Astrocyte of the hippocampus (primary cell): Measurements from ENCODE around the gene MMP19.
"Not testable (repeated sequence)": the region's sequence is repeated elsewhere in the genome, so short reads cannot be mapped to it uniquely, and the experiment has no call there.

ENCODE experiments used
- DNase-seq: peaks from one replicate; pipeline ENCODE4 v3.0.0; 2011; ENCODE audit warnings: low read depth, low spot score

MMP19 gene

GRCh38 chr12:55843431-55843830, 695 bp upstream of the MMP19 start:
- no peak for DNase-seq

DNA sequence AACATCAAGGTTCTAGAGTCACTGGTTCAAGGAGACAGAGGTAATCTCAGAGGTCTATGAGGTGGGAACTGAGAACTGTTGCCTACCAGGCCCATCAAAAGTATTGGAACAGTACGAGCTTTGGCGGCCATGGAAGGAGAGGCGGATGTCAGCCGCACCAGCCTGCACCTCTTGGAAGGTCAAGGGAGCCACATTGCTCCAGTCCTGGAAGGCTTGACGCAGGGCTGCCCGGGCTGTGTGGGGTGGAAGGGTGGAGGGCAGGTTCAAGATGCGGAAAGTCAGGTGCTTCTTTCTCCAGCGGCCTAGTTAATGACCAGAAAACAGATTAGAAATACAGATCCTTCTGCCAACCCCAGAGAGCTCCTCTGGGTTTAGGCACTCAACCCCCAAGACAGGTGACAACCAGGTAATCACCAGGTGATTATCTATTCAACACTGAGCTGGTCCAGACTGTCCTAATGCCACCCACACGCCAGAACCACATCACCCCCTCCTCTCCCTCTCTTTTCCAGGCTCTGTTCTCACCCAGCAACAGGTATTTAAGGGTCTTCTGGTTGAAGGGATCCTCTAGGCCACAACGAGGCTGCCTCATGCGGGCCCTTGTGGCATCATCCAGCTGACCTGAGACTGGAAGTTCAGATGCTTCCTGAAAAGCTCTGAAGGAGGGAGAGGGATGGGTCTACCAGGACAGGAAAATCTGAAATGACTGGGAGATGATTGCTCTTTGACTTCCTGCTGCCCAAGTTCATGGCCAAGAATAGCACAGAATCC, 2.0 kb downstream of the MMP19 start:
- DNase-seq: no peak

DNA sequence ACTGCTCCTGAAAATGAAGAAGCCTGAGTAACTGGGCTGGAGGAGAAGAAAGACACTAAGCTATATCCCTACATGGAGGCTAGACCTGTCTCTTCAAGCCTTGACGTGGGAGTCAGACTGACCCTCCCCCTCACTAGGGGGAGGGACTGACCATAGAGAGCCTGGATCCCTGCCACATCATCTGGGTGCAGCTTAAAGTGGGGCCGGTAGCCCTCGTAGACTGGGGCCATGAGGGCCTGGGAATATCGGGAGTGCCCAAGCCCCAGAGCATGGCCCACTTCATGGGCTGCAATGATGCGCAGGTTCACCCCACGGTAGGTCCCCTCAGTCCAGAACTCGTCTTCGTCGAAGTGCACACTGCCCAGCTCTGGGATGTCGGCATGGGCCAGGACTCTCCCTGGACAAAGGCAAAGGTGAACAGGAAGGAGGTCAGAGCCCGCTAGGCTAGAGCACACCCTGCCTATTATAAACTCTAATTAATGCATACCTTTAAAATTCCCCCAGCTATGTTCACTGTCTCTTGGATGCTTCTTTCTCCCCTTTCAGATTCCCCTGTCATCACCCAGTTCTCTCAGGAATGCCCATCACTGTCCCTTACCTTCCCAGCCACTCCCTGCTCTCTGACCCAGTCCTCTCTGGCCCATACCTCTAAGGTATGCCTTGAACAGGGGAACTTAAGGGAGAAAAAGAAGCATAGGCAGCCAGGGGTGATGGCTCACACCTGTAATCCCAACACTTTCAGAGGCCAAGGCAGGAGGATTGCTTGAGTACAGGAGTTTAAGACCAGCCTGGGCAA, 3.2 kb downstream of the MMP19 start:
- DNase-seq: no peak

- DNase-seq: no peak
Measured at GRCh38 chr12:55838361-55838760, 4.4 kb downstream of the MMP19 start.

DNA sequence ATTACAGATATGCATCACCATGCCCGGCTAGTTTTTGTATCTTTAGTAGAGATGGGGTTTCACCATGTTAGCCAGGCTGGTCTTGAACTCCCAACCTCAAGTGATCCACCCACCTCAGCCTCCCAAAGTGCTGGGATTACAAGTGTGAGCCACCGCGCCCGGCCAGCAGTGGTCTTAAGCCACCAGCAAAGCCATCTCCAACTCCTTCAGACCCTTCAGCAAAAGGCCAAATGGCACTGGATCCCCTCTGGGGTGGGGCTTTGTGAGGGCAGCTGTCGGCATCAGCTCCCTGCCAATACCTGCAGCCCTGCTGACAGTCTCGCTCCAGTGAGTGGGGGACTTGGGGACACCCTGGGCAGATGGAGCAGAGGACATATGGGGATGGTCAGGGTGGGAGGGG, 8.3 kb downstream of the MMP19 start:
- DNase-seq: not testable (repeated sequence)

- DNase-seq: no peak
Measured at GRCh38 chr12:55833056-55833455, 9.7 kb downstream of the MMP19 start.

DNA sequence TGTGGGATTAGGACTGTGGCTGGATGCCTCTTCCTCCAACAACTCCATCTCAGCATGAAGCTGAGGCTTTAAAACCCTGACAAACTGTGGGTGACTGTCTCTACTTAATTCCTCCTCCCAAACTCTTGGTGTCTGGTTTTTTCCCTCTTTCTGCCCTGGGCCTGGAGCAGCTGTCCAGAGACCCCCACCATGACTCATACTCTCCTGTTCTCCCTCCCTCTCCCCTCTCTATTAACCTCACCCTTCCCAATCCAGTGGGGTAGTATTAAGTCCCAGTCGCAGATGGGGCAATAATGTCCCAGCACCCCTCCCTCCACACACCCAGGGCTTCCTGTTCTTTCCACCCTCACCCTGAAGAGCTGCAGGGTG, 11.3 kb downstream of the MMP19 start:
- no peak for DNase-seq

GRCh38 chr12:55830601-55831446, 11.9 kb downstream of the MMP19 start:
- DNase-seq: peak; percentile 84

DNA sequence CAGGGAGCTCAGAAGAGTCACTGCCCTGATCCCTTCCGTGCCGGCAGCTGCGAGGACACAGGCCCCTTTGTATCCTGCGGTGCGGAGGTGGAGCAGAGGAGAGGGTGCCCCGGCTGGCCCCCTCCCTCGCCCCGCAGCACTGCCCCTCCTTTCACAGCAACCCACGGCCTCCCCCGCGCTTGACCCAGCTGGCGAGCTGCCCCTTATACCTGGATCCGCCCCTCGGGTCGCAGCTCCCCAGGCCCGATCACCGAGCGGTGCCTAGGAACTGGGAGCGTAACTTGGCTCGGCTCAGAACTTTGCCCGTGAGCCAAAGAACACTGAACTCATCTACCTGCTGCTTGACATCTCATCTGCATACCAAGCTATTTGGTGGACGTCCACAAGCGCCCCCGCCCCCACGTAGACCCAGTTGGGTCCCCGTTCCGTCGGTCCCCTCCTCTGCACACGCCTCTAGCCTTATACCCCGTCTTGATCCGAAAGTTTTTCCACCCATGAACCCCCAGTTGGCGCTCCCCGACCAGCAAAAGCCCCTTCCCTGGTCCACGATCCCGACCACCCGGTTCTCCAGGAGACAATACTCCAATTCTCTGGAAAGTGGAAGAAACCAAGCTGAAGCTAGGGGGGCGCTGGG, 12.7 kb downstream of the MMP19 start:
- DNase-seq: peak; percentile 50

DNA sequence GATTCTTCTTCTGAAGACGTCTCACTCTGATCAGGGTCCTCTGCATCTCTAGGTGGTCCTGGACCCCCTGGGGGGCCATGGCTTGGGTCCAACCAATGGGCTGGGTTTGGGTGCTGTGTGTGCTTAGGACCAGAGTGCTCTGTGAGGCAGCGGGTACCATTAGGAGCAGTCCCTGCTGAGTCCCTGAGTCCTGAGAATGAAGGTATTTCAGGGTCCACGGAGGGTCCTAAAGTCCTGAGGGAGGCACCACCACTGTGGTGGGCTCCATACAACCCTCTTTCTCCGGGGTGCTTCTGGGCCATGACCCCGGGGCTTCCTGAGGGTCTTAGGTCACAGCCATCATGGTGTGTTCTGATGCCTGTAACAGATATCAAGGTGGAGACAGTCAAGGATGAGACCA, 14.4 kb downstream of the MMP19 start:
- DNase-seq: no peak

DNA sequence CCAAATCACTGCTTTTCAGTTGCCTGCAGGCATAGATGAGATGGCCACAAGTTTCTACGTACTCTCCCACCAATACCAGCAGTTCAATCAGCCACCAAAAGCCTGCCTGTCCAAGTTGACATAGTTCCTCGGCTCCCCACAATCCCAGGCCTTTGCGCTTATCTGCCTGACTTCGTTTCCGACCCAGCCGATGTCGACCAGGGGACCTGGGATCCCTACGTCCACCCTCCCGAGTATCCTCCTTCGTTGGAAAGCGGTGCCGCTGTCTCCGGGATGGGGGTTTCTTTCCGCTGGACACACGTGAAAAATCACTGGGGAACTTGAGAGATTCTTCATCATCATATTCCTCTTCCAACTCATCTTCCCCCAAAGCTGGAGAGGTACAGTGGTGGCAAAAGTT, 14.9 kb downstream of the MMP19 start:
- no peak for DNase-seq

- no peak for DNase-seq
Measured at GRCh38 chr12:55824726-55825125, 18.0 kb downstream of the MMP19 start.

GRCh38 chr12:55823419-55823818, 19.3 kb downstream of the MMP19 start:
- DNase-seq: no peak

GRCh38 chr12:55822228-55822627, 20.5 kb downstream of the MMP19 start:
- no peak for DNase-seq

GRCh38 chr12:55820679-55821078, 22.1 kb downstream of the MMP19 start:
- peak; percentile 16 for DNase-seq

DNA sequence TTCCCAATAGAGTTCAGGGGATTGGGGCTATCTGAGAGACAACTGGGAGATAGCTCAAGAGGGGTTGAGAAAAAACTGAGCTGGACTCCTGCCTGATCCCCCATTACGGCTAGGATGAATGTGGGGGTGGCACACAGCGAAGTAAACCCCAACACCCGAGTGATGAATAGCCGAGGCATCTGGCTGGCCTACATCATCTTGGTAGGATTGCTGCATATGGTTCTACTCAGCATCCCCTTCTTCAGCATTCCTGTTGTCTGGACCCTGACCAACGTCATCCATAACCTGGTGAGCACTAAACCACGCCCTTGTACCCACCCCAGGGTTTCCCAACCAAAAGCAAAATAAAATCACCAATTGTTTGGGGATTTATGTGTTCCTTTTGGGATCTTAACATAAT, 23.9 kb downstream of the MMP19 start:
- DNase-seq: no peak

DNA sequence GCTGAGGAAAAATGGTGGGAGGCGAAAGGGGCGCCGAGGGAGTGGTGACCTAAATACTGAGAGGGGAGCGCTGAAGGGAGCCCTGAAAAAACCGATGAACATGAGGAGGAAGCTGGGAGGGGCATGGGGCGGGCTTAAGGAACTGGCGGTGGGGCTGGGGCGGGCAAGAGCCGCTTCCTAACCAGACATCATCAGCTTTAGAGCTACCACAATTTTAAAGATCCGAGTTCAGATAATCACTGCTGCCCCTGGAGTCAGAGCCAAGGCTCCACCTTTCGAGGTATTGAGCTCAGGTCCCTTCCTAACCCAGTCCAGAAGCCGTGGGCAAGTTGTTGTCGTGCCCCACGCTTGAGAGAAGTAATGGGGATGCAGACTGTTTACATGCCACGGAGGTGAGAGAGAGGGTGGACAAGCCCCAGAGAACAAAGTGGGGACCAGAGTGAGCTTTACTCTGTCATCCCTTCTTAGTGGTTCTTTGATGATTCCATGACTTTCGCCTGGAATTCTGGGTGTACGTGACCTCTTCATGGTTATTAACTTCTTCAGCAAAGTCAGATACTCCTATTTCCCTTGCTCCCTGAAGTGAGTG, 24.5 kb downstream of the MMP19 start:
- DNase-seq: no peak

GRCh38 chr12:55817345-55818139, 25.2 kb downstream of the MMP19 start, which contains the start of the genes ORMDL2 and SARNP:
Gene ORMDL2, plus strand, starts transcription at chr12:55818041. Its CDS starts 959 bp downstream, at chr12:55819000.
Gene SARNP, minus strand, starts transcription at chr12:55817724. Its CDS starts 23 bp downstream, at chr12:55817701.
- DNase-seq: peak; percentile 100

DNA sequence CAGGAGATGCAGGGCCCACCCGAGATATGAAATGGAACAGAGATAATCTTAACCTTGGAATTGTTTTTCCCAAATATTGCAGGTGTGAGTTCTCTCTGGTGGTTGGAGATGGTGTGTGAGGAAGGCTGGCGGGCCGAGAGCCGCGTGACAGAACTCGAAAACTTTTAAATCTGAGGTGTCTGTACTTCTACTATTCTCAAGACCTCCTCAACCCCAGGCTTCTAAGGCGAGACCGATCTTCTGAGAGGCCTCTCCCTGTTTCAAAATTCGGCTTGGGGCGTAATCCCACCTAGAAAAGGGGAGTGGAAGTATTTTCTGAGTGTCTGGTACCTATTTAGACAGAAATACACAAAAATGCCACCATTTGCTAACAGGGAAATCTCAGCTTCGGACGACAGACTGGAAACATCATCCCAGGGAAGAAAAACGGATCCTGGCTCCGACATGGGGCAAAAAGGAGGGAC, 25.8 kb downstream of the MMP19 start:
- peak; percentile 60 for DNase-seq

DNA sequence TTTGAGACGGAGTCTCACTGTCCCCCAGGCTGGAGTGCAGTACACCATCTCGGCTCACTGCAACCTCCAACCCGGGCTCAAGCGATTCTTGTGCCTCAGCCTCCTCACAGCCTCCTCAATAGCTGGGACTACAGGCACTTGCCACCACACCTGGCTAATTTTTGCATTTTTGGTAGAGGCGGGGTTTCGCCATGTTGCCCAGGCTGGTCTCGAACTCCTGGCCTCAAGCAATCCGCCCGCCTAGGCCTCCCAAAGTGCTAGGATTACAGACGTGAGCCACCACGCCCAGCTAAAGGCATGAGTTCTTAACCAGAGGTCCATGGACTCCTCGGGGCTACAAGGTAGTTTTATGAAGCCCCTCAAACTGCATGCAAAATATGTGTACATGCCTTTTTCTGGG, 27.3 kb downstream of the MMP19 start:
- DNase-seq: no peak
